PC-9 (cell line): Measurements from ENCODE around the gene MYMX. TPM values are rescaled to one million over a fixed set of nuclear protein-coding genes. Genes with fewer than 3 reads are reported as not detected.
"Not testable (repeated sequence)": the region's sequence is repeated elsewhere in the genome, so short reads cannot be mapped to it uniquely, and the experiment has no call there.

Source experiments
- BruUV-seq: library from RNA; stranded (reverse); fragments of 400-500 nt; replicated peaks from 2 replicates; lab custom pipeline; 2021; lab: Mats Ljungman, UMichigan
- CTCF ChIA-PET: fragments of 300-600 bp; sonication (Branson Sonifier 250); formaldehyde crosslinking; loops from one replicate; lab custom pipeline; 2022; ENCODE audit warnings: antibody characterized with exemption; lab: Charles Lee
- POLR2A ChIA-PET: fragments of 300-600 bp; sonication (Branson Sonifier 250); formaldehyde crosslinking; loops from one replicate; lab custom pipeline; 2022; ENCODE audit warnings: antibody characterized with exemption; ENCODE audit not compliant: unreplicated experiment; lab: Charles Lee
- DNase-seq, 2 experiments: peaks; one replicate each; pipeline versions ENCODE4 v3.0.0 to v3.0.0-alpha.2; 2015 to 2022; ENCODE audit warnings: mixed read lengths in 1 of 2
- H2AFZ ChIP-seq: fragments of 200-600 bp; sonication (generic); 2 replicates; pipeline ENCODE4 v1.8.1; 2017; ENCODE audit warnings: antibody characterized with exemption
- H3F3A ChIP-seq: fragments of 200-600 bp; sonication (generic); 2 replicates; pipeline ENCODE4 v1.8.1; 2017; ENCODE audit warnings: antibody characterized with exemption, mild to moderate bottlenecking, low read depth; ENCODE audit not compliant: insufficient read depth
- H3K27ac ChIP-seq: fragments of 200-600 bp; sonication (generic); 2 replicates; pipeline ENCODE4 v1.6.1; 2016; ENCODE audit warnings: mixed run types
- H3K27me3 ChIP-seq: fragments of 200-600 bp; sonication (generic); 2 replicates; pipeline ENCODE4 v1.6.1; 2016; ENCODE audit warnings: low read depth, mixed run types; ENCODE audit not compliant: insufficient read depth
- H3K36me3 ChIP-seq: fragments of 200-600 bp; sonication (generic); 2 replicates; pipeline ENCODE4 v1.6.1; 2016; ENCODE audit warnings: low read depth, mixed run types
- H3K4me1 ChIP-seq: fragments of 200-600 bp; sonication (generic); replicated peaks from 2 replicates; pipeline ENCODE4 v1.6.1; 2016; ENCODE audit warnings: mixed run types; ENCODE audit not compliant: insufficient read depth
- H3K4me2 ChIP-seq: fragments of 200-600 bp; sonication (generic); 2 replicates; pipeline ENCODE4 v1.6.1; 2017; ENCODE audit warnings: mixed run types
- H3K4me3 ChIP-seq: fragments of 200-600 bp; sonication (generic); 2 replicates; pipeline ENCODE4 v1.6.1; 2016; ENCODE audit warnings: mixed run types
- H3K79me2 ChIP-seq: fragments of 200-600 bp; sonication (generic); 2 replicates; pipeline ENCODE4 v1.6.1; 2017; ENCODE audit warnings: low read depth, mixed run types
- H3K9me2 ChIP-seq: fragments of 200-600 bp; sonication (generic); 2 replicates; pipeline ENCODE4 v1.8.1; 2017; ENCODE audit warnings: mild to moderate bottlenecking; ENCODE audit not compliant: insufficient read depth
- H3K9me3 ChIP-seq: fragments of 200-600 bp; sonication (generic); 2 replicates; pipeline ENCODE4 v1.8.1; 2016; ENCODE audit warnings: low read depth; ENCODE audit not compliant: insufficient read depth
- H4K20me1 ChIP-seq: fragments of 200-600 bp; sonication (generic); 2 replicates; pipeline ENCODE4 v1.8.1; 2017; ENCODE audit not compliant: insufficient read depth
- CTCF ChIP-seq: fragments of 200-600 bp; sonication (generic); conservative IDR thresholded peaks from 2 replicates; pipeline ENCODE4 v1.6.1; 2017; ENCODE audit warnings: mixed run types, antibody characterized with exemption, mild to moderate bottlenecking, moderate library complexity
- EZH2 ChIP-seq: fragments of 200-600 bp; sonication (generic); IDR thresholded peaks from 2 replicates; pipeline ENCODE4 v1.8.0; 2017; ENCODE audit warnings: antibody characterized with exemption, low read depth
- intact Hi-C: fragments of 100-400 bp; cut with micrococcal nuclease; formaldehyde crosslinking; loops from one replicate; pipeline ENCODE4 v1.10.0; 2022; ENCODE audit not compliant: unreplicated experiment
- total RNA-seq: library from RNA; stranded (reverse); gene quantifications from 2 replicates; pipeline ENCODE4 v1.2.3, GENCODE V29; 2021

MYMX gene
- total RNA-seq, 1 experiment from 2014 or later = not detected

- Histone ChIP-seq H3K9me3 (no peaks in the 10 kb centered on the region), H3K79me2 (peaks cover 4% of the 10 kb centered on the region), H4K20me1 (peaks cover 1% of the 10 kb centered on the region; the same call in 1 of the 2 replicates), H3K9me2 (no peaks in the 10 kb centered on the region), H2AFZ (no peak overlapping the region), H3F3A (0 out of 2 replicates have a peak, but pooled peaks cover 4% of the 10 kb centered on the region), H3K4me3 (no peak overlapping the region), H3K4me1 (no peaks in the 10 kb centered on the region), H3K4me2 (no peak overlapping the region), H3K36me3 (no peaks in the 10 kb centered on the region), H3K27ac (no peak overlapping the region), H3K27me3 (no peaks in the 10 kb centered on the region)
- intact Hi-C loops = no loop called here
- ChIA-PET POLR2A (interaction anchor here (0.6 kb wide), 1 partner anchor 166 kb away, joined by 6 read pairs; no protein-coding TSS in a partner anchor), CTCF (interaction anchor here (0.5 kb wide), 1 partner anchor 766 kb away, joined by 3 read pairs; no protein-coding TSS in a partner anchor)
- no peak for DNase-seq
- no TSS peak for BruUV-seq
- no peak for TF ChIP-seq EZH2
- no peak for TF ChIP-seq CTCF
These were observed 13.4 kb downstream of the MYMX start for GRCh38 chr6:44230034-44230675.

GRCh38 chr6:44231426-44231825 lies 14.7 kb downstream of the MYMX start:
- H3K9me3 ChIP-seq, BruUV-seq, H2AFZ ChIP-seq, H3K36me3 ChIP-seq, H3K4me2 ChIP-seq, H3K79me2 ChIP-seq, H3K9me2 ChIP-seq, POLR2A ChIA-PET, H3F3A ChIP-seq, H3K4me3 ChIP-seq, H3K27ac ChIP-seq, H3K4me1 ChIP-seq, H3K27me3 ChIP-seq, intact Hi-C loops, H4K20me1 ChIP-seq, CTCF ChIA-PET: not testable (repeated sequence)
- peak in 1 of 2 experiments; percentile 5 for DNase-seq

GRCh38 chr6:44232676-44233566 lies 16.2 kb downstream of the MYMX start:
- ChIA-PET CTCF (no interaction called here), POLR2A (no interaction called here)
- no TSS peak for BruUV-seq
- Histone ChIP-seq H3K9me2 (no peaks in the 10 kb centered on the region), H3K27ac (no peak overlapping the region), H3K4me1 (peaks cover 17% of the 10 kb centered on the region), H3K4me2 (no peak overlapping the region), H3K36me3 (no peaks in the 10 kb centered on the region), H3K27me3 (no peaks in the 10 kb centered on the region), H2AFZ (no peak overlapping the region), H4K20me1 (no peaks in the 10 kb centered on the region), H3K4me3 (no peak overlapping the region), H3K9me3 (no peaks in the 10 kb centered on the region), H3K79me2 (no peaks in the 10 kb centered on the region), H3F3A (peaks cover 18% of the 10 kb centered on the region)
- TF ChIP-seq EZH2 = no peak
- TF ChIP-seq CTCF = no peak
- DNase-seq = peak in 1 of 2 experiments; percentile 1
- intact Hi-C loops = no loop called here
